ENCODE measurements around the gene APOC1.
"Not testable (repeated sequence)": the region's sequence is repeated elsewhere in the genome, so short reads cannot be mapped to it uniquely, and the experiment has no call there.

The APOC1 gene

DNA sequence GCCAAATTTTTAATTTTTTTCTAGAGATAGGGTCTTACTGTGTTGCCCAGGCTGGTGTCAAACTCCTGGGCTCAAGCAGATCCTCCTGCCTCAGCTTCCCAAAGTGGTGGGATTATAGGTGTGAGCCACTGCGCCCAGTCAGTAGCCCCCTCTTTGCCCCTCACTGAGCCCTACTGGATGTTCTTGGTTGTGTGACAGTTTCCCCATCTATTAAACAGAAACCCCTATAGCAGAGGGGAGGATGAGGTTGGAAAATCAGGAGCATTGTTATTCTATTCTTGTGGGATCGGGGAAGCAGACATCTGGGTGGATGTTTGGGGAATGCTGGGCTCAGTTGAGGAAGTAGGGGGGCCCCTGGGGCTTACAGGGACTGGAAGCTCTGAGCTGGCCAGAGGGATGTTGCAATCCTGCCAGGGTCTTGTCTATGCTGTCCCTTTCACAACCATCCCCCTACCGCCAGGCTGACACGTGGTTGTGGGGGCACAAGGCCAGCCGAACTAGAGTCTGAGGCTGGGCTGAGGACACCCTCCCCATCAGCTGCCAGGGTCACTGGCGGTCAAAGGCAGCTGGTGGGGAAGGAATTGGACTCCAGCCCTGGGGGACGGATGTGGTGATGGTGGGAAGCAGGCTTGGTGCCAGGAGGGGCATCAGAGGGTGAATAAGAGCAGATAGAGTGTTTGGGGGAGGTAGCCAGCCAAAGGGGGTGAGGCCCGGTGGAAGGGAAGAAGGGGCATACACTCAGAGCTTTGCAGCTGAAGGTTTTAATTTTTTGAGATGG is 10.9 kb downstream of the APOC1 start:
- no peak for TF ChIP-seq CTCF (IDR thresholded peaks at IDR 0.05; ENCODE audit: insufficient read depth, missing control alignments)
- FAIRE-seq, result no peak
- DNase-seq (ENCODE audit: insufficient read length, low spot score), result no peak

DNA sequence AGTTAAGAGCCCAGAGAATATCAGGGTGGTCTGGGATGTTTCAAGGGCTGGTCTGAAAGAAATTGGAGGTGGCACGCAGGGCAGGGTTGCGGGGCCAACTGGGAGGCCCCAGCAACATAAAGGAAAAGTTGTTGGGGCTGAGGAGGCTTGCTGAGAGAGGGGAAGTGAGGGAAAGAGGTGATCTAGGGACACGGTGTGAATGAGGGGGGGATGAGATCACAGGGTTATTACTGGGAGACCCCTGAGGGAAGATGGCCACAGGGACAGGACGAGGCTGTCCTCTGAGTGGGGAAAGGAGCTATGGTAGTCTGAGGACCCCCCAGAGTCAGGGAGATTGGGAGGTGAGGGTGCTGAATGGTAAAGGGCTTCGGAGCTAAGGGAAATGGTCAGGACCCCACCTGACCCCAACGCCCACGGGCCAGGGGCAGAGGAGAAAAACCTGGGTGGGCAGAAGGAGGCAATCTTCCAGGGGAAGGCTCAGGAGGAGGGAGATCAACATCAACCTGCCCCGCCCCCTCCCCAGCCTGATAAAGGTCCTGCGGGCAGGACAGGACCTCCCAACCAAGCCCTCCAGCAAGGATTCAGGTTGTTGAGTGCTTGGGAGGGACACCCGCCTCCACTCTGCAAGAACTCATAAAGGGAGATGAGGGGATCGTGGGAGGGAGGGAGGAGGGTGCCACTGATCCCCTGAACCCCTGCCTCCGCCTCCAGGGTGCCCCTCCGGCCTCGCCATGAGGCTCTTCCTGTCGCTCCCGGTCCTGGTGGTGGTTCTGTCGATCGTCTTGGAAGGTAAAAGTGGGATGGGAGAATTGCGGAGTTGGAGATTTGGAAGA is 12.1 kb downstream of the APOC1 start:
- not testable (repeated sequence) for DNase-seq (ENCODE audit: insufficient read length, low spot score); FAIRE-seq

- FAIRE-seq, result no peak
- no peak for DNase-seq (ENCODE audit: insufficient read length, low spot score)
- no peak for TF ChIP-seq CTCF (IDR thresholded peaks at IDR 0.05; ENCODE audit: insufficient read depth, missing control alignments)
These were observed 13.3 kb downstream of the APOC1 start for GRCh38 chr19:44927746-44928145.

- DNase-seq (ENCODE audit: insufficient read length, low spot score), result no peak
- no peak for TF ChIP-seq CTCF (IDR thresholded peaks at IDR 0.05; ENCODE audit: insufficient read depth, missing control alignments)
- no peak for FAIRE-seq
These were observed 15.7 kb downstream of the APOC1 start for GRCh38 chr19:44930088-44930487.

DNA sequence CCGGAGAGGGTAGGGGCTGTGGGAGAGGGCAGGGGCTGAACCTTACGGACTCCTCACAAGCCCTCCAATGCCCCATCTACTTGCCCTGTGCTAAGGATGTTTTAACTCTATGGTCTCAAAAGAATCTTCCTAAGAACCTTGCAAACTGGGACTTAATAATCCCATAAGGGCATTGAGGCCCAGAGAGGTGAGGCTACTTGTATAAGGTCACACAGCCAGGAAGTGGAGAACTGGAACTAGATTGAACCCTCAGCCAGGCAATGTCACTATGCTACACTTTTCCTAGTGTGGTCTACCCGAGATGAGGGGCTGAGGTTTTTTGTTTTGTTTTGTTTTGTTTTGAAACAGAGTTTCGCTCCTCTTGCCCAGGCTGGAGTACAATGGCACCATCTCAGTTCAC is 17.1 kb downstream of the APOC1 start:
- no peak for FAIRE-seq
- DNase-seq (ENCODE audit: insufficient read length, low spot score), result no peak
- no peak for TF ChIP-seq CTCF (IDR thresholded peaks at IDR 0.05; ENCODE audit: insufficient read depth, missing control alignments)

DNA sequence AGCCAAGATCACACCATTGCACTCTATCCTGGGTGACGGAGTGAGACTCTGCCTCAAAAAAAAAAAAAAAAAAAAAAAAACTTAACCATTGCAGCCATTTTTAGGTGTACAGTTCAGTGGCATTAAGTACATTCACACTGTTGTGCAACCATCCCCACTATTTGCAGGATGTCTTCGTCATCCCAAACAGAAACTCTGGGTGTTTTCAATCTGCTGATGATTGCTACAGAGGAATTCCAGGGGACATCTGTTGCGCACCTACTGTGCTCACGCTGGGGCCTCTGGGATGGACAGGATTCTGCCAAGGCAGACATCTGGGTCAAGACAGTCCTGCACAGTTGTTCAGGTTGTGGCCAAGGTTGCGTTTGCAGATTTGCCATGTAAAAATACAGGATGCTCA is 25.3 kb downstream of the APOC1 start:
- no peak for FAIRE-seq
- TF ChIP-seq CTCF (IDR thresholded peaks at IDR 0.05; ENCODE audit: insufficient read depth, missing control alignments), result no peak
- DNase-seq (ENCODE audit: insufficient read length, low spot score), result no peak

- FAIRE-seq, result no peak
- TF ChIP-seq CTCF (IDR thresholded peaks at IDR 0.05; ENCODE audit: insufficient read depth, missing control alignments), result no peak
- DNase-seq (ENCODE audit: insufficient read length, low spot score), result no peak
These were observed 27.7 kb downstream of the APOC1 start, which contains the start of gene APOC4 for GRCh38 chr19:44942067-44942571. Gene APOC4, plus strand, starts transcription at chr19:44942237. Its CDS starts 41 bp downstream, at chr19:44942278.
